WTC11 (cell line): ENCODE measurements around the gene PIK3CG. TPM values are rescaled to one million over a fixed set of nuclear protein-coding genes. Genes with fewer than 3 reads are reported as not detected.

ENCODE experiments used
- ATAC-seq: fragments of 200-7000 bp; cut with Tn5 transposase; 2 replicates; pipeline ENCODE4 v1.10.0; 2021; ENCODE audit warnings: mild to moderate bottlenecking, moderate library complexity
- CTCF ChIA-PET: fragments of 300-600 bp; sonication (Branson Sonifier 250); formaldehyde crosslinking; loops from one replicate; lab custom pipeline; 2021; ENCODE audit warnings: antibody characterized with exemption; lab: Charles Lee
- POLR2A ChIA-PET: fragments of 350-600 bp; sonication (Branson Sonifier 250); formaldehyde crosslinking; loops from one replicate; lab custom pipeline; 2021; ENCODE audit warnings: antibody characterized with exemption; lab: Charles Lee
- DNase-seq: peaks from one replicate; pipeline ENCODE4 v3.0.0; 2021; ENCODE audit warnings: low spot score
- H3K27ac Mint-ChIP-seq: 2 replicates; pipeline ENCODE4 v1.8.0; 2021; ENCODE audit warnings: mixed read lengths
- H3K27me3 Mint-ChIP-seq: 2 replicates; pipeline ENCODE4 v1.8.0; 2021; ENCODE audit warnings: low read depth, mild to moderate bottlenecking, moderate library complexity, mixed read lengths
- H3K36me3 Mint-ChIP-seq: 2 replicates; pipeline ENCODE4 v1.8.0; 2021; ENCODE audit warnings: mixed read lengths
- H3K4me1 Mint-ChIP-seq: 2 replicates; pipeline ENCODE4 v1.8.0; 2022; ENCODE audit warnings: mixed read lengths
- H3K4me3 Mint-ChIP-seq: 2 replicates; pipeline ENCODE4 v1.8.0; 2021; ENCODE audit warnings: mild to moderate bottlenecking, moderate library complexity, mixed read lengths
- H3K9me3 Mint-ChIP-seq: 2 replicates; pipeline ENCODE4 v1.8.0; 2021; ENCODE audit warnings: mixed read lengths
- CBFB ChIP-seq: sonication (generic); formaldehyde crosslinking; IDR thresholded peaks from 2 replicates; pipeline ENCODE4 v1.8.1; 2022; ENCODE audit warnings: mild to moderate bottlenecking, low read depth, missing genetic modification reagents
- CREM ChIP-seq: sonication (generic); formaldehyde crosslinking; IDR thresholded peaks from 2 replicates; pipeline ENCODE4 v1.8.1; 2022; ENCODE audit warnings: mild to moderate bottlenecking, missing genetic modification reagents, moderate library complexity
- ELF4 ChIP-seq: sonication (generic); formaldehyde crosslinking; IDR thresholded peaks from 2 replicates; pipeline ENCODE4 v1.8.1; 2022; ENCODE audit warnings: low read depth, mild to moderate bottlenecking, moderate library complexity, missing genetic modification reagents
- ERG ChIP-seq: fragments of 250-450 bp; sonication (Bioruptor Pico); IDR thresholded peaks from 2 replicates; pipeline ENCODE4 v1.8.0; 2021; ENCODE audit warnings: mild to moderate bottlenecking
- ESRRA ChIP-seq: sonication (generic); formaldehyde crosslinking; IDR thresholded peaks from 2 replicates; pipeline ENCODE4 v1.8.1; 2022; ENCODE audit warnings: mild to moderate bottlenecking, missing genetic modification reagents, borderline replicate concordance
- FOXP1 ChIP-seq: sonication (generic); formaldehyde crosslinking; IDR thresholded peaks from 2 replicates; pipeline ENCODE4 v1.8.0; 2022; ENCODE audit warnings: missing genetic modification reagents, mild to moderate bottlenecking, moderate library complexity, borderline replicate concordance
- IRF1 ChIP-seq: sonication (generic); formaldehyde crosslinking; IDR thresholded peaks from 2 replicates; pipeline ENCODE4 v1.8.0; 2023; ENCODE audit warnings: missing genetic modification reagents
- KAT7 ChIP-seq: sonication (generic); formaldehyde crosslinking; IDR thresholded peaks from 2 replicates; pipeline ENCODE4 v1.8.1; 2023; ENCODE audit warnings: missing genetic modification reagents, mild to moderate bottlenecking, borderline replicate concordance
- MXD4 ChIP-seq: fragments of 250-450 bp; sonication (Bioruptor Pico); IDR thresholded peaks from 2 replicates; pipeline ENCODE4 v1.8.0; 2021; ENCODE audit warnings: mild to moderate bottlenecking, moderate library complexity, borderline replicate concordance
- NFATC4 ChIP-seq: fragments of 250-450 bp; sonication (Bioruptor Pico); IDR thresholded peaks from 2 replicates; pipeline ENCODE4 v1.9.0; 2021; ENCODE audit warnings: mild to moderate bottlenecking
- NR1H2 ChIP-seq: sonication (generic); formaldehyde crosslinking; IDR thresholded peaks from 2 replicates; pipeline ENCODE4 v1.9.0; 2021; ENCODE audit warnings: mild to moderate bottlenecking, moderate library complexity, missing genetic modification reagents
- SMAD3 ChIP-seq: sonication (generic); formaldehyde crosslinking; IDR thresholded peaks from 2 replicates; pipeline ENCODE4 v1.8.0; 2022; ENCODE audit warnings: missing genetic modification reagents, mild to moderate bottlenecking, borderline replicate concordance
- SOX15 ChIP-seq: fragments of 250-450 bp; sonication (Bioruptor Pico); IDR thresholded peaks from 2 replicates; pipeline ENCODE4 v1.9.0; 2021; ENCODE audit warnings: mild to moderate bottlenecking
- USF1 ChIP-seq: sonication (generic); formaldehyde crosslinking; IDR thresholded peaks from 2 replicates; pipeline ENCODE4 v1.8.0; 2022; ENCODE audit warnings: mild to moderate bottlenecking, missing genetic modification reagents
- USF2 ChIP-seq: sonication (generic); formaldehyde crosslinking; IDR thresholded peaks from 2 replicates; pipeline ENCODE4 v1.8.1; 2023; ENCODE audit warnings: mild to moderate bottlenecking, missing genetic modification reagents, moderate library complexity
- ZBTB21 ChIP-seq: sonication (generic); formaldehyde crosslinking; IDR thresholded peaks from 2 replicates; pipeline ENCODE4 v1.8.1; 2023; ENCODE audit warnings: mild to moderate bottlenecking, missing genetic modification reagents, borderline replicate concordance
- ZNF121 ChIP-seq: sonication (generic); formaldehyde crosslinking; IDR thresholded peaks from 2 replicates; pipeline ENCODE4 v1.8.0; 2023; ENCODE audit warnings: missing genetic modification reagents
- total RNA-seq: library from RNA; stranded (reverse); gene quantifications from 3 replicates; pipeline ENCODE4 v1.2.3, GENCODE V29; 2021
- TF ChIP-seq, protein P1 (sequence below): fragments of 250-450 bp; sonication (Bioruptor Pico); IDR thresholded peaks from 2 replicates; pipeline ENCODE4 v2.1.2; 2022; ENCODE audit warnings: mild to moderate bottlenecking, moderate library complexity
- TF ChIP-seq, protein P2 (sequence below): sonication (generic); formaldehyde crosslinking; IDR thresholded peaks from 2 replicates; pipeline ENCODE4 v1.8.1; 2023; ENCODE audit warnings: mild to moderate bottlenecking, missing genetic modification reagents
- TF ChIP-seq, protein P3 (sequence below): fragments of 250-450 bp; sonication (Bioruptor Pico); IDR thresholded peaks from 2 replicates; pipeline ENCODE4 v1.9.0; 2021; ENCODE audit warnings: mild to moderate bottlenecking, borderline replicate concordance

PIK3CG gene
- total RNA-seq, 1 experiment from 2014 or later = 0.07 TPM

DNA sequence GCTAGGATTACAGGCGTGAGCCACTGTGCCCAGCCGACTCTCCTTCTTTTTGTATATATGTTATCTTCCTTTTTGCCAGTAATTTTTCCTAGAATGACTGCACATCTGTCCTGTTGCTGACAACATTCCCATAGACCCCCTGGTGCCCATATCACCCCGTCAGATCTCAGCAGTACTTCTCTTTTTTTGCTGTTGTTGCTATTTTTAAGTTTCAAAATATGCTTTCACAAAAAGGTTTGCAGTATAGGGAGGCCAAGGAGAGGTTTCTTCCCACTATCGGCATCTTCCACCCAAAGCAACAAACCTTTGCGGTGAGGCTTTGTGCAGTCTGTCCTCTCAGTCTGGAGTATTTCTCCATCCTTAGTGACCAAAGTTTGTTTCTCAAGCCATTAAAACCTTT lies 23.1 kb downstream of the PIK3CG start:
- H3K4me3 Mint-ChIP-seq = no peak overlapping the region
- H3K27me3 Mint-ChIP-seq = 0 out of 2 replicates have a peak, but pooled peaks cover 3% of the 10 kb centered on the region
- ChIA-PET CTCF (no interaction called here), POLR2A (no interaction called here)
- peaks cover 9% of the 10 kb centered on the region for H3K36me3 Mint-ChIP-seq
- no peak overlapping the region for H3K27ac Mint-ChIP-seq
- H3K4me1 Mint-ChIP-seq = peaks cover 6% of the 10 kb centered on the region; the same call in 1 of the 2 replicates
- ATAC-seq (no peak), DNase-seq (no peak)
- TF ChIP-seq CREM (CRISPR knock-in tag) (no peak), ZNF121 (CRISPR knock-in tag) (no peak), ZBTB21 (CRISPR knock-in tag) (no peak), NFATC4 (CRISPR knock-in tag) (no peak), NR1H2 (CRISPR knock-in tag) (no peak), MXD4 (no peak), FOXP1 (CRISPR knock-in tag) (no peak), IRF1 (CRISPR knock-in tag) (no peak), USF1 (no peak), CBFB (no peak), USF2 (CRISPR knock-in tag) (no peak)
- TF ChIP-seq, protein P1, sequence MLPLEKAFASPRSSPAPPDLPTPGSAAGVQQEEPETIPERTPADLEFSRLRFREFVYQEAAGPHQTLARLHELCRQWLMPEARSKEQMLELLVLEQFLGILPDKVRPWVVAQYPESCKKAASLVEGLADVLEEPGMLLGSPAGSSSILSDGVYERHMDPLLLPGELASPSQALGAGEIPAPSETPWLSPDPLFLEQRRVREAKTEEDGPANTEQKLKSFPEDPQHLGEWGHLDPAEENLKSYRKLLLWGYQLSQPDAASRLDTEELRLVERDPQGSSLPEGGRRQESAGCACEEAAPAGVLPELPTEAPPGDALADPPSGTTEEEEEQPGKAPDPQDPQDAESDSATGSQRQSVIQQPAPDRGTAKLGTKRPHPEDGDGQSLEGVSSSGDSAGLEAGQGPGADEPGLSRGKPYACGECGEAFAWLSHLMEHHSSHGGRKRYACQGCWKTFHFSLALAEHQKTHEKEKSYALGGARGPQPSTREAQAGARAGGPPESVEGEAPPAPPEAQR (CRISPR knock-in tag) = no peak
- H3K9me3 Mint-ChIP-seq = peaks cover 16% of the 10 kb centered on the region

GRCh38 chr7:106890952-106891351 lies 25.9 kb downstream of the PIK3CG start:
- H3K9me3 Mint-ChIP-seq = no peaks in the 10 kb centered on the region; the same call in 1 of the 2 replicates
- ChIA-PET CTCF (interaction anchor here (1.6 kb wide), 2 partner anchors 69 to 277 kb away, joined by 7 read pairs; partner anchors contain the start of gene HBP1), POLR2A (no interaction called here)
- DNase-seq (no peak), ATAC-seq (no peak)
- no peaks in the 10 kb centered on the region for H3K36me3 Mint-ChIP-seq
- H3K27ac Mint-ChIP-seq = no peak overlapping the region
- H3K27me3 Mint-ChIP-seq = 0 out of 2 replicates have a peak, but pooled peaks cover 3% of the 10 kb centered on the region
- peaks cover 6% of the 10 kb centered on the region; the same call in 1 of the 2 replicates for H3K4me1 Mint-ChIP-seq
- TF ChIP-seq, protein P2, sequence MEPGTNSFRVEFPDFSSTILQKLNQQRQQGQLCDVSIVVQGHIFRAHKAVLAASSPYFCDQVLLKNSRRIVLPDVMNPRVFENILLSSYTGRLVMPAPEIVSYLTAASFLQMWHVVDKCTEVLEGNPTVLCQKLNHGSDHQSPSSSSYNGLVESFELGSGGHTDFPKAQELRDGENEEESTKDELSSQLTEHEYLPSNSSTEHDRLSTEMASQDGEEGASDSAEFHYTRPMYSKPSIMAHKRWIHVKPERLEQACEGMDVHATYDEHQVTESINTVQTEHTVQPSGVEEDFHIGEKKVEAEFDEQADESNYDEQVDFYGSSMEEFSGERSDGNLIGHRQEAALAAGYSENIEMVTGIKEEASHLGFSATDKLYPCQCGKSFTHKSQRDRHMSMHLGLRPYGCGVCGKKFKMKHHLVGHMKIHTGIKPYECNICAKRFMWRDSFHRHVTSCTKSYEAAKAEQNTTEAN (CRISPR knock-in tag) = no peak
- TF ChIP-seq SMAD3 (no peak), ESRRA (CRISPR knock-in tag) (no peak), ERG (CRISPR knock-in tag) (no peak), SOX15 (CRISPR knock-in tag) (no peak), ELF4 (CRISPR knock-in tag) (no peak), KAT7 (CRISPR knock-in tag) (no peak)
- TF ChIP-seq, protein P3, sequence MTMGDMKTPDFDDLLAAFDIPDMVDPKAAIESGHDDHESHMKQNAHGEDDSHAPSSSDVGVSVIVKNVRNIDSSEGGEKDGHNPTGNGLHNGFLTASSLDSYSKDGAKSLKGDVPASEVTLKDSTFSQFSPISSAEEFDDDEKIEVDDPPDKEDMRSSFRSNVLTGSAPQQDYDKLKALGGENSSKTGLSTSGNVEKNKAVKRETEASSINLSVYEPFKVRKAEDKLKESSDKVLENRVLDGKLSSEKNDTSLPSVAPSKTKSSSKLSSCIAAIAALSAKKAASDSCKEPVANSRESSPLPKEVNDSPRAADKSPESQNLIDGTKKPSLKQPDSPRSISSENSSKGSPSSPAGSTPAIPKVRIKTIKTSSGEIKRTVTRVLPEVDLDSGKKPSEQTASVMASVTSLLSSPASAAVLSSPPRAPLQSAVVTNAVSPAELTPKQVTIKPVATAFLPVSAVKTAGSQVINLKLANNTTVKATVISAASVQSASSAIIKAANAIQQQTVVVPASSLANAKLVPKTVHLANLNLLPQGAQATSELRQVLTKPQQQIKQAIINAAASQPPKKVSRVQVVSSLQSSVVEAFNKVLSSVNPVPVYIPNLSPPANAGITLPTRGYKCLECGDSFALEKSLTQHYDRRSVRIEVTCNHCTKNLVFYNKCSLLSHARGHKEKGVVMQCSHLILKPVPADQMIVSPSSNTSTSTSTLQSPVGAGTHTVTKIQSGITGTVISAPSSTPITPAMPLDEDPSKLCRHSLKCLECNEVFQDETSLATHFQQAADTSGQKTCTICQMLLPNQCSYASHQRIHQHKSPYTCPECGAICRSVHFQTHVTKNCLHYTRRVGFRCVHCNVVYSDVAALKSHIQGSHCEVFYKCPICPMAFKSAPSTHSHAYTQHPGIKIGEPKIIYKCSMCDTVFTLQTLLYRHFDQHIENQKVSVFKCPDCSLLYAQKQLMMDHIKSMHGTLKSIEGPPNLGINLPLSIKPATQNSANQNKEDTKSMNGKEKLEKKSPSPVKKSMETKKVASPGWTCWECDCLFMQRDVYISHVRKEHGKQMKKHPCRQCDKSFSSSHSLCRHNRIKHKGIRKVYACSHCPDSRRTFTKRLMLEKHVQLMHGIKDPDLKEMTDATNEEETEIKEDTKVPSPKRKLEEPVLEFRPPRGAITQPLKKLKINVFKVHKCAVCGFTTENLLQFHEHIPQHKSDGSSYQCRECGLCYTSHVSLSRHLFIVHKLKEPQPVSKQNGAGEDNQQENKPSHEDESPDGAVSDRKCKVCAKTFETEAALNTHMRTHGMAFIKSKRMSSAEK (CRISPR knock-in tag) = no peak
- TF ChIP-seq, all 79 proteins: peak for 0
- H3K4me3 Mint-ChIP-seq = no peak overlapping the region
